GM12874 (cell line): Measurements from ENCODE around the gene RAPGEF4.

Source experiments
- TF ChIP-seq, protein P1 (sequence below): IDR thresholded peaks from 2 replicates; pipeline ENCODE4 v1.5.1; 2011; ENCODE audit warnings: low read depth, mild to moderate bottlenecking, control low read depth, low read length, moderate library complexity; ENCODE audit not compliant: insufficient read depth

Gene RAPGEF4

DNA sequence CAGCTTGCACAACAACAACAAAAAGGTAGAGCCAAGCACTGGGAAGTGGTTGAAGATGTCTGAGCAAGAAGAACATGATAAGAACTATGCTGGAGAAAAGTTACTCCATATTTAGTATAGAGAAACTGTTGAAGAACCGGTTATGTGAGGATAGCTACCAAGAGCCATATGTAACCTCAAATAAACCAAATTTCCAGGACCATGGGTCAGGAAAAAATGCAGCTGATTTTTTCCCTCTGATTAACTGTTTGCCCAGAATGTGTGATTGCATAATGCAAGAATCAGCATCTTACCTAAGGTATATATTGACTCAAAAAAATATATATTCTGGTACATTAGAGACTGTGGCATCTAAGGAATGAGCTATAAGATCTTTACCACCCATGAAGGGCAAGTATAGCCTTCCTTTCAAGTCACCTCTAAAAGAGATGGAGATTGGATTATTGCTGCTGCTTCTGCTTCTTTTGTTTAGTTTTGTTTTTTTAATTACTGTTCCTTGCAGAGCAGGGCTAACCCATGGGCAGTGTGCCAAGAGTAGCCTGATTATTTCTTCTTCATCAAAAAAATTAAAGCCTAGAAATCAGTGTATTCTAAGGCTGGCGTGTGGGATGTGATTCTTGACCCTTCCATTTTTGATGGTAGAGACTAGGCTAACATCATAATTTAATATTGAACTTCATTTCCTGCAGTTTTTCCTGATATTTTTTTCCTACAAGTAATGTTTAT lies 263.1 kb downstream of the RAPGEF4 start:
- TF ChIP-seq, protein P1, sequence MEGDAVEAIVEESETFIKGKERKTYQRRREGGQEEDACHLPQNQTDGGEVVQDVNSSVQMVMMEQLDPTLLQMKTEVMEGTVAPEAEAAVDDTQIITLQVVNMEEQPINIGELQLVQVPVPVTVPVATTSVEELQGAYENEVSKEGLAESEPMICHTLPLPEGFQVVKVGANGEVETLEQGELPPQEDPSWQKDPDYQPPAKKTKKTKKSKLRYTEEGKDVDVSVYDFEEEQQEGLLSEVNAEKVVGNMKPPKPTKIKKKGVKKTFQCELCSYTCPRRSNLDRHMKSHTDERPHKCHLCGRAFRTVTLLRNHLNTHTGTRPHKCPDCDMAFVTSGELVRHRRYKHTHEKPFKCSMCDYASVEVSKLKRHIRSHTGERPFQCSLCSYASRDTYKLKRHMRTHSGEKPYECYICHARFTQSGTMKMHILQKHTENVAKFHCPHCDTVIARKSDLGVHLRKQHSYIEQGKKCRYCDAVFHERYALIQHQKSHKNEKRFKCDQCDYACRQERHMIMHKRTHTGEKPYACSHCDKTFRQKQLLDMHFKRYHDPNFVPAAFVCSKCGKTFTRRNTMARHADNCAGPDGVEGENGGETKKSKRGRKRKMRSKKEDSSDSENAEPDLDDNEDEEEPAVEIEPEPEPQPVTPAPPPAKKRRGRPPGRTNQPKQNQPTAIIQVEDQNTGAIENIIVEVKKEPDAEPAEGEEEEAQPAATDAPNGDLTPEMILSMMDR: no peak

DNA sequence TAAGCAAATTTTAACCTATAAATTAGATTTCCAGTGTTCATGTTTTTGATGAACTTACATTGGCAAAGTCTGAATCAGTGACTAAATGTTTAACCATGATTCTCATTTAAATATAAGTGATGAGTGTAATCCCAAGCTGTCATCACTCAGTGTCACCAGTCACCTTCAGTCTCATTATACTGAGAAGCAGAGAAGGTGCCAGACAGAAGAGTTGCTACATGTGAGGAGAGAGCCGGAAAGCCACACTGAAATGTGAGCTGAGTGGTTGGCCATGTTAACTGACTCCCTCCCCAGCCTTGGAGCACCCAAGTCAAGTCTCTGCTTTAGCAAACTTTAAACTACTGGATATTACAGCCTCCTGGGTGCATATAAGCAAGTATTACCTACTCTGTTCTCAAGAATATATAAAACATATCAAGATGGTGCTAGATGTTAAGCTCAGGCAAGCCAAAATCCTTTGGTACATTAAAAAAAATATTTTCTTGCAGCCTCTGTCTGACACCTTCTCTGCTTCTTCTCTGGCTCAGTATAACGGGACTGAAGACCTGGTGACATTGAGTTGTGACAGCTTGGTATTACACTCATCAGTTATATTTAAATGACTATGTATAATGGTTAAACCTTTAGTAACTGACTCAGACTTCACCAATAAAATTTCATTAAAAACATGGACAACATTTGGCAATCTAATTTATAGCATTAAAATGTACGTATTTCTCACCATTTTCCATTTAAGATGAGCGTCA lies 264.2 kb downstream of the RAPGEF4 start:
- TF ChIP-seq, protein P1: no peak

DNA sequence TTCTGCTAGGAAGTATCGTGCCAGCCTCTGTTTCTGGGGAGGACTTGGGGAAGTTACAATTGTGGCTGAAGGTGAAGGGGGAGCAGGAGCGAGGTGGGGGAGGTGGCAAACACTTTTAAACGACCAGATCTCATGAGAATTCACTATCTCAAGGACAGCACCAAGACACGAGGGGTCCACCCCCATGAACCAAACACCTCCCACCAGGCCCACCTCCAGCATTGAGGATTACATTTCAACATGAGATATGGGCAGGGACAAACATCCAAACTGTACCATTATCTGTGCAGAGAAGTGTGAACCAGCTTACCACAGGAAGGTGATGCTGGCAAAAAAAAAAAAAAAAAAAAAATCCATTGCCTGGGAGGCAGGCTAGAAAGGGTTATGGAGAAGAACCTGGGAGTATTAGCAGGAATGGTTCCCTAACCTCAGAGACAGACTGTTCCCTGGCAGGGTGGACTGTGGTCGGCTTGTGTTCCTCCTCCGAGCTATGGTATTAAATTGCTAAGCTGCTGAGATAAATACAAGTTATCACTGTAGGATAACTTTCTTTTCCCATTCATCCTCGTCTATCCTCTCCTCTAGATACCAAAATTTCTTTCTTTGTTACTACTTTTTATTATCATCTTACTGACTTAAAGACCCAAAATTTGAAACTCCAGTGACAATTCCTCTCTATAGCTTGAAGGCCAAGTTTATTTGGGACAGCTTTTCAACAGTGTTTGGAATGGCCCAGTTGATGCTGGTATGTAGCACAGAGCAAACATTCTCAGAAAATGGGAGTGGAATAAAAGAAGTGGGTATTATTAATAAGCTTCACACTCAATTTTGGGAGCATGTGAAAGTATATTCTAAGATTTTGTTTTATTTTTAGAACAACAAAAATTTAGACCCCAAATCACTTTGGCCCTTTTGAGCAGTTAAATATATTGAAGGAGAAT lies 266.3 kb downstream of the RAPGEF4 start:
- TF ChIP-seq, protein P1: no peak

DNA sequence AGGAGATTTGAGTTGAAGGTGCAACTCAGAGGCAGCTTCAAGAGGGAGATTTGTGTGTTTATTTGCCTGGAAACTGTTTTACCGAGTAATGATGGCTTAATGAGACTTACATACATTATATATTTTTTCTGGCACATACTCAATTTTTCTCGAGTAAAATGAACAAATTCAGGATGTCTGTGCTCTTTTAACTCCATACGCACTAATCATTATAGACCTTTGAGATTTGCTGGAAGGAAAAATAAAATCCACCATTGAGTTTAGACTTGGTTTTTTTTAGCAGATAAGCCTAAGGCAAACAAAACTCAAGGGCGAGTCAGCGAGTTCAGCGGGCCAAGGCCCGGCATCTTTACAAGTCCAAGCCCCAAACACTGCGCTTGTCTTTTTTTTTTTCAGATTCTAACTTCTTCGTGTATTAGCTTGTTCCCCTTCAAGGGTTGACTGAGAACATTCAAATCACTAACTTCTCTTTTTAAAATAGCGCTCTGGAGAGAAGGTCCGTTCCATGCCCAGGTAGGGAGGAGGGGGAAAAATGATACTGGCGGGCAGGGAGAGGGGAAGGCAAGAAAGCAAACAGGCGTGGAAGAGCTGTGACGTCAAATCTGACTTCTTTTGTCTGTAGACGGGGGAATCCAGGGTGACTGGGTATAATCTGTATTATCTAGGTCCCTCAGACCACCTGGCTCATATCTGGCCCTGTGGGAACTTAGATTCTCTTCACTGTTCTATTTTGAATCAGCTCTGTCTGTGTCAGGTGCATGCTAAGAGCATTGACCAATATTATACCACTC lies 267.3 kb downstream of the RAPGEF4 start:
- TF ChIP-seq, protein P1: no peak

DNA sequence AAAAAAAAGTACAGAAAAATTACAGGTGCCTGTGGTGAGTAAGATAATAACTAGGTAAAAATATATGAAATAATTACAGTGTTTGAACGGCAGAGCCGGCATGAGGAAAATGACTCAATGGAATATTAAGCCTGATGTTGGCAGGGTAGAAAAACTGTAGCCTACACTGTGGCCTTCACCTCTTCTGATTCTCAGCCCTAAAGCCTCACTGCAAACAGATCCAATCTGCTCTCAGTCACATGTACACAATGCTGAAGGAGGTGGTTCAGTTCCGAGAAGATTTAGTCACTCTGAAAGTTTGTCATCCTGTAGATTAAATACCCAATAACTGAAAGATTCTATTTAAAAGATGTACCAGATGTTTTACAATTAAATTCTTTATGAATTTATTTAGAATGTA lies 273.1 kb downstream of the RAPGEF4 start:
- TF ChIP-seq, protein P1: no peak

DNA sequence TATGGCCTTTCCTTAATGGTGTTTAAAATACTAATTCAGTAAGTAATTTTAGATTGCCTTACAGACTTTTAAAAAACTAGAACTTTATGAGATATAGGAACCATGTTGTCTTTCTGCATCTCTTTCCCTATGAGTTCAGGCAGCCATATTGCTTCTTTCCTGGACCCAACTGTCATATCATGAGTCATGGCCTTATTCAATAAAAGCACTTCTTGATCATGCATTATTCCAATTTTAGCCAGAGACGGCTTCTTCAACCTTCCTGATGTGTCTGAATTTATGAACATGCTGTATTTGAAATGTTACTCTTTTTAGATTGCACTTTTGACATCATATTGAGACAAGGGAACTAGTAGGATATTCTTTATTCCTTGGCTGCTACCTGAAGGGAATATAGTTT lies 274.6 kb downstream of the RAPGEF4 start:
- TF ChIP-seq, protein P1: no peak
